ACHN (cell line): ENCODE data around the gene ACSM6.

Experiments used
- DNase-seq: peaks from one replicate; pipeline ENCODE4 v3.0.0-alpha.2; 2015
- in situ Hi-C: cut with HindIII; loops from 2 replicates; pipeline ENCODE4 v1.10.0; 2017; ENCODE audit warnings: low sequenced_read_pairs, low pct_ligation_motif_present, low pct_unique_long_range_greater_than_20kb

The ACSM6 gene

DNA sequence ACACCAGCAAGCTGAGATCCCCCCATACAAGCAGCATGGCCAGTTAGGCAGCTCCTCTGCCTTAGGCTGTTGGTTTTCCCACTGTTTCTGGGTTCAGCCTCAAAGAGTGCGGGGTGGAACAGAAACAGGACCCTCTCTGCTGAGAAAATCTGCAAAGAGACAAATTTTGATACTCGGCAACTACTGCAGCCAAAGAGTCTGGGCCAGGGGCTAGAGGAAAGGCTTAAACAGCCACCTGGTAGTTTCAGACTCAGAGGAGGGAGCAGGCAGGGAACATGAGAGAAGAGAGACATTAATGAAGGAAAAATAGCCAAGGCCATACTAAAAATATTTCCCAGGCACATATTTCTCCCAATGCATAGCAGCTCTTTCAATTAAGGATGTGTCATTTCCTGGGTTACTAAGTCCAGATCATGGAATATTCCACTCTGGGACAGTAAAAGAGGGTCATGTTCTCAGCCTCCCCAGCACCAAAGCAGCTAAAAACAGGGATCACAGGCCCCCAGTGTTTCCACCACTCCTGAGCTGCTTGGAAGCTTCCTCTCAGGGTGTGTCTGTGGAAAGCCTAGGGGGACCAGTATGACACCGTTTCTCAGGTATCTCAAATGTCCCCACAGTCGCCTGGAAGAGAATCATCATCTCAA lies 67.0 kb downstream of the ACSM6 start:
- in situ Hi-C loops: no loop called here
- peak; percentile 24 for DNase-seq

DNA sequence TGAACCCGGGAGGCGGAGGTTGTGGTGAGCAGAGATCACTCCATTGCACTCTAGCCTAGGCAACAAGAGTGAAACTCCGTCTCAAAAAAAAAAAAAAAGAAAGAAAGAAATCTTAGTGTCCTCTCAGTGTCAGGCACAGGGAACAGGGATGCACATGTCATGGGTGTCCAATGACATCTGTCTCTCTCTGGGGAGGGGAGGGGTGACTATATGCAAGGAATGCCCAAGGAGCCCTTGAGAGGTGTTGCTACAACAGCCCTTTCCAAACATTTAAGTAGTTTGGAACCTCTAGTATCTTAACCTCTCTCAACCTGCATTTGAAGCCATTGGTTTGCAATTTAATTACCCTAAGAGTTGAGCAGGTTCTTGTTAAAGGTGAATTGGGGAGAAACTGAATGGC lies 67.9 kb downstream of the ACSM6 start:
- in situ Hi-C loops: no loop called here
- no peak for DNase-seq

DNA sequence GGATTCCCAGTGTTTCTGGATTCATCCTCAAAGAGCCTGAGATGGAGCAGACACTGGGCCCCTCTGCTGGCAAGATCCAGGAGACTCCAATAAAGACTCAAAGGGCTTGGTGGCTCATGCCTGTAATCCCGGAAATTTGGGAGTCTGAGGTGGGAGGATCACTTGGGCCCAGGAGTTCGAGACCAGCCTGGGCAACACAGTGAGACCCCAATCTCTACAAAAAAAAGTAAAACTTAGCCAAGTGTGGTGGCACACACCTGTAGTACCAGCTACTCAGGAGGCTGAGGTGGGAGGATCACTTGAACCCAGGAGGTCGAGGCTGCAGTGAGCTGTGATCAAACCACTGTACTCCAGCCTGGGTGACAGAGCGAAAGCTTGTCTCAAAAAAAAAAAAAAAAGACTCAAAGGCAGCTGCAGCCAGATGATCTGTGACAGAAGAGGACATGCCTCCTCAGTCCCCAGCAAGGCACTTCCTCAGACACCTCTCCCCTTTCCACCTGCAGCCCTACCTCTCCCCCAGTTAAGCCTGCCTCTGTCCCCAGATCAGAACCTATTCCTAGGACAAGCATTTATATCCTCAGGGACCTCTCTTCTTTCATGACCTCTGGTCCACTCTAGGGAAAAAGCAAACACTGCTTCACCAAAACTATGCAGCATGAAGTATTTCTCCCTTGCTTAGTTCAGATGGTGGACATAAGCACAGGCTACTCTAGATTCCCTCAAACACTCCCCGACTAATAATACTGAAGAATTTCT lies 68.9 kb downstream of the ACSM6 start:
- DNase-seq: no peak
- in situ Hi-C loops: no loop called here

DNA sequence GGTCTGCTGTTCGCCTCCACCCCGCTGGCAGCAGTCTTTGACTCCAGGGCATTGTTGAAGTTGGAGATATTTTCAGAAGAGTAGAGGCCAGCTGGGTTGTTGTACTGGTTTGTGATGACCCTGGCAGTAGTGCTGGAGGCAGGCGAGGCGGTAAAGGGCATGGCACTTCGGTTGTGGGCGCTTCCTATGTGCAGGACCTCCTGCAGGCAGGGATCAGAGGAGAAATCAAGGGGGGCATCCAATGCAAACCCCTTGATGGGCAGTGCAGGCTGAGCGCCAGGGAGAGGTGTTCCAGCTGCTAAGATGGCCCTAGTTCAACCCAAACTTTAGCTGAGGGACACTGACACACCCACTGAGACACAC lies 69.8 kb downstream of the ACSM6 start:
- in situ Hi-C loops: no loop called here
- DNase-seq: no peak

- DNase-seq: no peak
- in situ Hi-C loops: no loop called here
These were observed 70.4 kb downstream of the ACSM6 start for GRCh38 chr10:95264227-95265051.

DNA sequence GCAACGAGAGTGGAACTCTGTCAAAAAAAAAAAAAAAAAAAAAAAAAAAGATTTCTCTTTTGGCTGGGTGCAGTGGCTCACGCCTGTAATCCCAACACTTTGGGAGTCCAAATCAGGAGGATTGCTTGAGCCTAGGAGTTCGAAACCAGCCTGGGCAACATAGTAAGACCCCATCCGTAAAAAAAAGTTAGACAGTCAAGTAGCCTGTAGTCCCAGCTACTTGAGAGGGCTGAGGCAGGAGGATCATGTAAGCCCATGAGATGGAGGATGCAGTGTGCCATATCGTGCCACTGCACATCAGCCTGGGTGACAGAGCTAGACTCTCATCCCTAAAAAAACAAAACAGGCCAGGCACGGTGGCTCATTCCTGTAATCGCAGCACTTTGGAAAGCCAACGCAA lies 71.5 kb downstream of the ACSM6 start:
- in situ Hi-C loops: no loop called here
- DNase-seq: no peak

DNA sequence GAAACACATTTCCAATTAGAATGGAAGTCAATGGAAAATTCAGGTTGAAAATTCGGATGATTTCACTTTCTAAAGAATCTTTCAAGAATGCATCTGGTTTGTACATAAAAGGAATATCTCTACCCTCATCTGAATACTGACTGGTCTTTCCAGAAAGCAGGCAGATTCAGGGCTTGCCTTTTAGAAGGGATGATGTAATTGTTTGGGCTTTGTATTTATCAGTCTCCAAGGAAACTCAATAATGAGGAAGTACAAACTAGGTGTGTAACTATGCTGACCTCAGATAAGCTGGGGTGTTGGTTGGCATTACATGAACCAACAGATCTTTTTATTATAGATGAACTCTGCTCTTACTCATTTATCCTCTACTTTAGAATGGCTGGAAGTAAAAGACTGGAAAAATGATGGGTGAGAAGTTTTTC lies 72.6 kb downstream of the ACSM6 start:
- in situ Hi-C loops: no loop called here
- peak; percentile 91 for DNase-seq

DNA sequence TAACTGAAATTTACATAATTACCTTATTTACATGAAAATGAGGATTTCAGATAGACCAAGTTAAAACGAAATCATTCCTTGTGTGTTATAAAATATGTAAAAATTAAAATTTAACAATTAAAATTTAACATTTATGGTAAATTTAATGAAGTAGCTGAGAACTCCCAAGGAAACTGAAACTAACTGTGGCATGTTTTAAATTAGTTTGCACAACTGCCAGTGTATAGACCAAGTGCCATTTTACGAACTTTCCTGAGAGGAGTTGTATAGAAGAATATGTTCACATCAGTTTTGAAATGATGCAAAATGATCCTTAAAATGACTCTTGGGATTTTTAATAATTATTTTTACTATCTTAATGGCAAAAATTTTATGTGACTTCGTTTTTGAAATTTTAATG lies 73.2 kb downstream of the ACSM6 start:
- in situ Hi-C loops: no loop called here
- no peak for DNase-seq

GRCh38 chr10:95268438-95268837 lies 74.4 kb downstream of the ACSM6 start:
- in situ Hi-C loops: no loop called here
- DNase-seq: no peak

DNA sequence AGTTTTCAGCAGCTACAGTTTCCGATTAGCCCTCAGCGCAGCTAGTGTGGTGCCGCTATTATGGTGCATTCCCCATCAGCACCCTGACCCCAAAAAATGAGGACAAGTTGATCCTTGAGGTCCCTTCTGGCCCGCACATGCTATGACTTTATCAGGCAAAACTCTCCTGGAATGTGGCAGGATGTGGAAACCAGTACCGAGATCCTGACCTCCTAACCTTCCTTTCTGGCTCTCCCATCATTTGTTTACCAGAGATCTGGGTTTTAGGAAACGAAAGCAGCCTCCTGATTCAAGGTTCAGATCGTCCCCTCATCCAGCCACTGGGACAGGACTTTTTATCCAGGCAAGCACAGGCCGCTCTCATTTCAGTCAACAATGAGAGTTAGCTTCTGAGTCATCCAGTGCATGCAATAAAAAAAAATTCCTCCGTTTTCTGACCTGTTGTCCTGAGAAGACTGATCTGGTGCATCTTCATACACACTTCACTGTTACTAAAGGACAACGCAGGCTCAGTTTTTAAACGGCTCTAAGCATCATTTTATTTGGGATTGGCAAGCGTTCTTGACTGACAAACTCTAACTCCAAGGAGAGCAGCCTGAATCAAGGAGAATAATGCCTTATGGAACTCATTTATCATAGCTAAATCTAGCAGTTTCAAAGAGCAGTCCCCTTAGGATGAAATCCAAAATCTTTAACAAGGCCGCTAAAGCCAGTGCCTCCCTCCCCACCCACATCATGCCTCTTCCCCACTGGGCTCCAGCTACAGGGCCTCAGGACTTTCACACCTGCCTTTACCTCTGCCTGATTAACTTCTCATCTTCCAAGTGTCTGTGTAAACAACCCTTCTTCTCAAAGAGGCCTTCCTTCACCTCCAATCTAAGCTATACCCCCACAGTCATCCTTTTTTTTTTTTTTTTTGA lies 79.6 kb downstream of the ACSM6 start:
- in situ Hi-C loops: no loop called here
- DNase-seq: peak; percentile 76

GRCh38 chr10:95275726-95276366 lies 81.8 kb downstream of the ACSM6 start:
- in situ Hi-C loops: no loop called here
- no peak for DNase-seq

DNA sequence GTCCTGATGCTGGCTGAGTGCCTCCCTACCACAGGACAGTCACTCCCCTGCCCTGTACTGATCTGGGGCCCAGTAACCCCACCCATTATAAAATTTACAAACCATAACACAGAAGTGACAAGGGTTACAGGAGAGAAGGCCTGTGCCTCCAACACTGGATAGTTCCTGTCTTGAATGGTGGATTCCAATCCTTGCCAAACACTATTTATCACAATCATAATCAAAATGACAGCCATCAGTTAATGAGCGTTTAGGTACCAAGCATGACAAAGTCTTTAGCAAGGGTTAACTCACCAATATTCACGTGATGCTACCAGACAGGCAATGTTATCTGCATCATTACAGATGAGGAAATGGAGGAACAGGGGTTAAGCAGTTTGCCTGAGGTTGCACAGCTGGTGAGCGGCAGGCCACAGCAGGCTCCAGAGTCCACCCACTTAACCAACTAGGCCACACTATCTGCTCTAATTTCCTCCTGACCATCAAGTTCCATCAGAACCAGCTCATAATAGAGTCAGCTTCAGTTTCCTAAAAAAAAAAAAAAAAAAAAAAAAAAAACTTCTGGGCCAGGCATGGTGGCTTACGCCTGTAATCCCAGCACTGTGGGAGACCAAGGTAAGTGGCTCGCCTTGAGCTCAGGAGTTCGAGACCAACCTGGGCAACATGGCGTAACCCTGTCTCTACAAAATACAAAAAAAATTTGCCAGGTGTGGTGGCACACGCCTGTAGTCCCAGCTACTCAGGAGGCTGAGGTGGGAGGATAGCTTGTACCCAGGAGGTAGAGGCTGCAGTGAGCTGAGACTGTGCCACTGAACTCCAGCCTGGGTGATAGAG lies 82.5 kb downstream of the ACSM6 start:
- in situ Hi-C loops: no loop called here
- no peak for DNase-seq

GRCh38 chr10:95277201-95277570 lies 83.1 kb downstream of the ACSM6 start:
- DNase-seq: no peak
- in situ Hi-C loops: no loop called here

DNA sequence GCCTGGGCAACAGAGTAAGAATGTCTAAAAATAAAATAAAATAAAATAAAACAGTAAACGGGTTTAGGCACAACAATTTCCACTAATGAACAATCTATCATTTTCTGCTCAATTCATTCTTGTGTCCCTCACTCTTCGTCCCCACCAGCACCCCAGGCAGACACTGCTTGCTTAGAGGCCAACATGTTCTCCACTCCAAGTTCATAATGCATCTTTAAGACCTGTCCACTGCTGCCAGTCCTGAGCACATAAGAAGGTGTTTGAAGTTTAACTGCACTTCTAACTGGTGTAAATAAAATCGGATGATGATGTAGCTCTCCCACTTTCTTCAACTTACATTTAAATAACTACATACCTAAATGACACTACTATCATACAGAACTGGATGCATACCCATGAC lies 83.6 kb downstream of the ACSM6 start:
- in situ Hi-C loops: no loop called here
- no peak for DNase-seq
